Tibial artery (tissue), 4 donors: ENCODE measurements around the gene PRXL2B.

Experiments
- DNase-seq, 2 donors: peaks; one replicate each; pipeline ENCODE4 v3.0.0-alpha.2; 2019
- H3K27ac ChIP-seq, 2 donors: fragments of 200-600 bp; sonication (generic) in 1 of 2; 1 replicate in 1 of 2; 2 replicates in 1 of 2; pipeline ENCODE4 v1.5.1; 2018 to 2019; ENCODE audit warnings: mild to moderate bottlenecking in 1 of 2
- H3K27me3 ChIP-seq, 2 donors: fragments of 200-600 bp; sonication (generic) in 1 of 2; one replicate each; pipeline versions ENCODE4 v1.5.1 to v1.6.0; 2016 to 2019
- H3K36me3 ChIP-seq, 3 donors: fragments of 200-600 bp; sonication (generic) in 2 of 3; one replicate each; pipeline ENCODE4 v1.5.1; 2016 to 2019; ENCODE audit warnings: mild to moderate bottlenecking in 2 of 3
- H3K4me1 ChIP-seq, 4 donors: fragments of 200-600 bp; sonication (generic) in 2 of 4; 1 replicate in 3 of 4; 2 replicates in 1 of 4; pipeline ENCODE4 v1.5.1; 2016 to 2019
- H3K4me3 ChIP-seq, 2 donors: fragments of 200-600 bp; sonication (generic) in 1 of 2; 1 replicate in 1 of 2; 2 replicates in 1 of 2; pipeline ENCODE4 v1.5.1; 2018 to 2019; ENCODE audit warnings: mild to moderate bottlenecking in 2 of 2
- H3K9me3 ChIP-seq, 3 donors: fragments of 200-600 bp; sonication (generic) in 1 of 3; one replicate each; pipeline ENCODE4 v1.5.1; 2016 to 2019
- CTCF ChIP-seq, 2 experiments: fragments of 200-600 bp in 1 of 2; fragments of 450-650 bp in 1 of 2; IDR thresholded peaks; one replicate each; pipeline ENCODE4 v1.5.1; 2017 to 2019; ENCODE audit warnings: antibody characterized with exemption in 2 of 2, mild to moderate bottlenecking in 1 of 2, moderate library complexity in 1 of 2
- intact Hi-C: fragments of 100-400 bp; cut with DNase I; formaldehyde crosslinking; loops from one replicate; pipeline ENCODE4 v1.15.0; 2023; ENCODE audit warnings: low total_unique reads

PRXL2B gene

GRCh38 chr1:2635361-2636010, 48.9 kb downstream of the PRXL2B start:
- intact Hi-C loops: no loop called here
- H3K27me3 ChIP-seq: peaks cover 0 to 78% of the 10 kb centered on the region in 2 donors
- DNase-seq: no peak

GRCh38 chr1:2636733-2637132, 50.2 kb downstream of the PRXL2B start:
- peaks cover 0 to 71% of the 10 kb centered on the region in 2 donors for H3K27me3 ChIP-seq
- no peak for TF ChIP-seq CTCF (IDR thresholded peaks at IDR 0.05)
- intact Hi-C loops: no loop called here

More at GRCh38 chr1:2635361-2636010, 48.9 kb downstream of the PRXL2B start:
- Histone ChIP-seq H3K4me3 (no peak overlapping the region), H3K36me3 (no peaks in the 10 kb centered on the region), H3K9me3 (no peaks in the 10 kb centered on the region), H3K27ac (no peak overlapping the region), H3K4me1 (peaks cover 0 to 5% (median 0%) of the 10 kb centered on the region in 4 donors)
- TF ChIP-seq CTCF (IDR thresholded peaks at IDR 0.05): no peak

GRCh38 chr1:2637442-2638145, 51.0 kb downstream of the PRXL2B start:
- Histone ChIP-seq H3K27me3 (peaks cover 0 to 63% of the 10 kb centered on the region in 2 donors), H3K27ac (no peak overlapping the region), H3K4me1 (peaks cover 0 to 21% (median 11%) of the 10 kb centered on the region in 4 donors), H3K36me3 (no peaks in the 10 kb centered on the region), H3K9me3 (no peaks in the 10 kb centered on the region), H3K4me3 (no peak overlapping the region)
- no peak for DNase-seq
- no peak for TF ChIP-seq CTCF (IDR thresholded peaks at IDR 0.05)
- intact Hi-C loops: no loop called here

More at GRCh38 chr1:2636733-2637132, 50.2 kb downstream of the PRXL2B start:
- Histone ChIP-seq H3K4me1 (peaks cover 0 to 12% (median 3%) of the 10 kb centered on the region in 4 donors), H3K4me3 (no peak overlapping the region), H3K27ac (no peak overlapping the region), H3K36me3 (no peaks in the 10 kb centered on the region), H3K9me3 (no peaks in the 10 kb centered on the region)
- no peak for DNase-seq

DNA sequence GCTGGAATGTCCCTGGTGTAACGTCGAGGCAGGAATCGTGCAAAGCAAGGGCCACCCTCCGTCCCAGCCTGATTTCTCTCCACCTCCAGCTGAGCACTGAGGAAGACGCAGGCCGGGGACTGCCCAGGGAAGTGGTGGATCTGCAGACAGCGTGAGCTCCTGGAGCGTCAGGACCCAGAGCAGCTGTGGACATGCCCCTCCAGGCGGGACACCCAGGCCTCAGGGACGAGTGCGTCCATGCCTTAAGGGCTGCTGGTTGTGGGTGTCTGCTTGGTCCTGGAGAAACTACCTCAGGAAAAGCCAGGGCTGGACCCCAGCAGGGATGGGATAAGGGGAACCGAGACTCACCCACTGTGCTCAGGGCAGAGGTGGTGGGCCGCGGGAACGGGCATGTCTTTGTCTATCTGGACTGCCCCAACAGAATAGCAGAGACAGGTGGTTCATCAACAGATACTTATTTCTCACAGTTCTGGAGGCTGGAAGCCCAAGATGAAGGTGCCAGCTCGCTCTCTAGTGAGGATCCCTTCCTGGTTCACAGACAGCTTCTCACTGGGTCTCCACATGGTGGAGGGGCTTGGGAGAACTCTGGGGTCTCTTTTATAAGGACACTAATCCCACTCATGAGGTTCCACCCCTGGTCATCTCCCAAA, 52.0 kb downstream of the PRXL2B start:
- Histone ChIP-seq H3K36me3 (no peaks in the 10 kb centered on the region), H3K9me3 (no peaks in the 10 kb centered on the region), H3K27ac (no peak overlapping the region), H3K27me3 (peaks cover 0 to 53% of the 10 kb centered on the region in 2 donors), H3K4me3 (no peak overlapping the region), H3K4me1 (peaks cover 0 to 30% (median 17%) of the 10 kb centered on the region in 4 donors)
- no peak for DNase-seq
- intact Hi-C loops: no loop called here
- TF ChIP-seq CTCF (IDR thresholded peaks at IDR 0.05): no peak

- Histone ChIP-seq H3K9me3 (no peaks in the 10 kb centered on the region), H3K4me3 (no peak overlapping the region), H3K27me3 (peaks cover 0 to 47% of the 10 kb centered on the region in 2 donors), H3K4me1 (peaks cover 0 to 33% (median 18%) of the 10 kb centered on the region in 4 donors), H3K27ac (no peak overlapping the region), H3K36me3 (no peaks in the 10 kb centered on the region)
- intact Hi-C loops: no loop called here
- no peak for DNase-seq
- TF ChIP-seq CTCF (IDR thresholded peaks at IDR 0.05): no peak
Measured at GRCh38 chr1:2639203-2639602, 52.6 kb downstream of the PRXL2B start.
